ENCODE results near the gene MTNR1B.

The MTNR1B gene

GRCh38 chr11:92969634-92970347, at the start of gene MTNR1B:
Gene MTNR1B, plus strand, starts transcription at chr11:92969651. Its CDS starts 75 bp downstream, at chr11:92969726.
- DNase-seq = no peak

- no peak for DNase-seq
Observed at GRCh38 chr11:92920331-92920730, 49.1 kb upstream of the MTNR1B start.

GRCh38 chr11:92922731-92923130, 46.7 kb upstream of the MTNR1B start:
- DNase-seq = no peak

- DNase-seq = no peak
Observed at GRCh38 chr11:92929246-92929645, 40.2 kb upstream of the MTNR1B start.

- no peak for DNase-seq
Observed at GRCh38 chr11:92929653-92930052, 39.8 kb upstream of the MTNR1B start.

GRCh38 chr11:92931746-92932422, 37.6 kb upstream of the MTNR1B start:
- DNase-seq = no peak

GRCh38 chr11:92939305-92939704, 30.1 kb upstream of the MTNR1B start:
- no peak for DNase-seq

- no peak for DNase-seq
Observed at GRCh38 chr11:92941676-92942571, 27.5 kb upstream of the MTNR1B start.

- no peak for DNase-seq
Observed at GRCh38 chr11:92946707-92947106, 22.7 kb upstream of the MTNR1B start.

GRCh38 chr11:92948116-92948515, 21.3 kb upstream of the MTNR1B start:
- DNase-seq = no peak

GRCh38 chr11:92954003-92954402, 15.4 kb upstream of the MTNR1B start:
- DNase-seq = no peak

- DNase-seq = no peak
Observed at GRCh38 chr11:92955860-92956259, 13.6 kb upstream of the MTNR1B start.

GRCh38 chr11:92960886-92961285, 8.6 kb upstream of the MTNR1B start:
- no peak for DNase-seq

GRCh38 chr11:92962446-92962845, 7.0 kb upstream of the MTNR1B start:
- no peak for DNase-seq

- no peak for DNase-seq
Observed at GRCh38 chr11:92964471-92964870, 5.0 kb upstream of the MTNR1B start.

GRCh38 chr11:92965196-92965595, 4.3 kb upstream of the MTNR1B start:
- no peak for DNase-seq

GRCh38 chr11:92967178-92967577, 2.3 kb upstream of the MTNR1B start:
- DNase-seq = no peak

- no peak for DNase-seq
Observed at GRCh38 chr11:92967867-92968266, 1.6 kb upstream of the MTNR1B start.

- no peak for DNase-seq
Observed at GRCh38 chr11:92969293-92969633, 188 bp upstream of the MTNR1B start.

GRCh38 chr11:92972248-92972647, 2.8 kb downstream of the MTNR1B start:
- no peak for DNase-seq

- no peak for DNase-seq
Observed at GRCh38 chr11:92975285-92975684, 5.8 kb downstream of the MTNR1B start.

- no peak for DNase-seq
Observed at GRCh38 chr11:92976681-92977080, 7.2 kb downstream of the MTNR1B start.

GRCh38 chr11:92977401-92977800, 8.0 kb downstream of the MTNR1B start:
- no peak for DNase-seq
